GM12891 (cell line): ENCODE data around the gene CALN1.

Experiments
- POLR2A ChIP-seq: IDR thresholded peaks from 2 replicates; pipeline ENCODE4 v1.6.1; 2011; ENCODE audit warnings: low read depth, low read length, control low read depth
- POLR2AphosphoS5 ChIP-seq: IDR thresholded peaks from 2 replicates; pipeline ENCODE4 v1.6.1; 2011; ENCODE audit warnings: low read depth, low read length, control low read depth
- POU2F2 ChIP-seq: IDR thresholded peaks from 2 replicates; pipeline ENCODE4 v1.6.1; 2011; ENCODE audit warnings: low read depth, mild to moderate bottlenecking, control low read depth, low read length, moderate library complexity
- TAF1 ChIP-seq: IDR thresholded peaks from 2 replicates; pipeline ENCODE4 v1.6.1; 2011; ENCODE audit warnings: low read depth, low read length, control low read depth

DNA sequence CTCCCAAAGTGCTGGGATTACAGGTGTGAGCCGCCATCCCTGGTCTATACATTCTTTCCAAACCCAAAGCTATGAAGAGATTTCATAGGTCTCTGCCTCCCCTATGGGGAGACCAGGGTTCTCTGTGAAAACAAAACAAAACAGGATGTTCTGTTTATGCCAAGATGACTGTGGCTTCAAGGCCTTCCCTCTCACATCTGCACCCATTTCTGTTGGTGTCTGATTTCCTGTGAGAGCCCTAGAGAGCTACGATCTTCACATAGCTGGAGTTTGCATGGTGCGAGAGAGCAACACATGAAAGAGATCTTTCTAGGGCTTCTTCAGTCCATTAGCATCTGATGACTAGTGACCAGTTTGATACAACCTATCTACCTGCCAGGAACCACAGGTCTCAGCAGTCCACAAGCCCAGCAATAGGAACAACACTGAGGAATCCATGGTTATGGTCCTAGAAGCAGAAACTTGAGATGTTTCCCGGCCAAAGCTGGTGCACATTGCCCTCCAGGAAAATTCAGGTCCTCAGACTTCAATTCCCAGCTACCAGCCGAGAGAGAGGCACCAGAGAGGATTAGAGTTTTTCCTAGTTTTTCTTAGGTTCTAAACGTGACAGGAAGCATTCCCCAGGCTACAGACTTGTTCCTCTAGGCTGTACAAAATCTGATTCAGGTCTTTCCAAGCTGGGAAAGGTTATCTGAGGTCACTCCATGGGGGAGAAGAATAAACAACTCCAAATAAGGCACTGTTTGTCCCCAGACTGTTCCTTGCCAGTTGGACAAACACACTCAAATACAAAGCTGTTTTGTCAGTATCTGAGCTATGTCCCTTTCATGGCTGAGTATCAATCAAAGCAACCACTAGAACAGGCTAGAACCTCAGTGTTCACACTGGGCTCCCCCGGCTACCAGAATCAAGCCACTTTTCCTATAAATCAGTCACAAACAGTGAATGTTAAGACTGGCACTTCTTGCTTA, 259.7 kb downstream of the CALN1 start:
- TF ChIP-seq POLR2A = no peak
- TF ChIP-seq POU2F2 = no peak
- TF ChIP-seq POLR2AphosphoS5 = no peak
- TF ChIP-seq TAF1 = no peak
